Activated CD4-positive, alpha-beta T cell treated with anti-CD3 and anti-CD28 coated beads, Interleukin-10, Interleukin-2, amounts not matched to agents 100 ng/mL and 50 ng/mL, durations not matched to agents 16 hours and 8 hours (primary cell): Measurements from ENCODE around the gene PARD3B.

Source experiments
- DNase-seq: peaks from one replicate; pipeline ENCODE4 v3.0.0-alpha.2; 2020

The PARD3B gene

DNA sequence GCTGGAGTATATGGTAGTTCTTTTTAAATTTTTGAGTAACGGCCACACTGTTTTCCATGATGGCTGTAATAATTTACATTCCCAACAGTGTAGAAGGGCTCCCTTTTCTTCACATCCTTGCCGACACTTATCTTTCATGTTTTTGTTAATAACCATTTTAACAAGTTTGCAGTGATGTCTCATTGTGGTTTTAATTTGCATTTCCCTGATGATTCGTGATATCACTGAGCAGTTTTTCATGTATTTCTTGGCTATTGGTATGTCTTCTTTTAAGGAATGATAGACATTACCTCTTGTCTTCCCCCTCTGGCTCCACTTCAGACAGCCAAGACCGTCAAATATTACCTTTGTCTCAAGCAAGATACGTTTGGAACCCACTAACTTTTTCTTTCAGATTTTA lies 765.9 kb downstream of the PARD3B start:
- no peak for DNase-seq

DNA sequence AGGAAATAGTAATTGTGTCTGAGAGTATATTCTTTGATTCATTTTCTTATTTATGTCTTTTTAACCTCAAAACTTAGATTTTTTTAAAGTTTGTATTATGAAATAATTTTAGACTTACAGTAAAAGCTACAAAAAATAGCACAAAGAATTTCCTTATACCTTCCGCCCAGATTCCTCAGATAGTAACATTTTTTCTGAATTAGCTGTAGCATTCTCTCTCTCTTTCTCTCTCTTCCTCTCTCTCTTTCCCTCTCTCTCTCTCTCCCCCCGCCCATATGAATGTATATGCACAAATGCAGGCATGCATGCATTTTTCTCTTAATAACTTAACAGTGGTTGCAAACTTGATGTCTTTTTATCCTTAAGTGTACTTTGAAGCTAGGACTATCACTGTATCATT lies 776.0 kb downstream of the PARD3B start:
- DNase-seq = no peak

DNA sequence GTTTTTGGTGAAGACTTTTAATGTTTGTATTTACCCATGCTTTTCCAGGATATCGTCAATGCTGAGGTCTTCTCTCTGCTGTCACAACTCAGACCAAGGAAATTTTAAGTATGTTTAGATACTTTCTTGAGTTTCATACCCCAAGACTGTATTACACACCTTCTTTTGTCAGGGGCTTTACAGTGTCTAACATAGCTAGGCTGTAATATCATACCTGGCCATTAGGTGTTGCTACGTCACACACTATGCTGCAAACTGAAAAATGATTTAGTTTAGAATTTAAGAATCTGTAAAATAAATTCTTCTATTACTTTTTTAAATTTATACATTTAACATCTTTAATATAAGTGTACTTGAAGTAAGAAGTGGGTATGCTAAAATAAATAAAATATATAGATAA lies 778.7 kb downstream of the PARD3B start:
- DNase-seq = peak; percentile 1

DNA sequence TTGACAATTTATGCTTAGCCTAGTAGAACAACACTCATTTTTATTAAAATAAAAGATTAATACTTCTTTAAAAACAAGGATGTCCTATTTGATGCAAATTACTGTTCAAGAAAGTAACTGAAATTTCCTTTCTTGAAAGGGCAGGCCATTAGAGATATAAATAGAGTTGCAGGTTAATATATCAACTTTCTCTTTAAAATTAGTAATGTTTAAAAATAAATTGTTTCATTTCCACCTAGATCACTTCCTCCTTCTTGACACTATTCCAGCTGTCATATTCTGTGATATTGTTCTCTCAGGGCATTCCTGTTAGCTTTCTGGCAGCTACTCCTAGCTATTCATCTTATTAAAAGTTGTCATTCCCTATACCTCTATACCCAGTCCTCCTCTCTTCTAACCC lies 779.1 kb downstream of the PARD3B start:
- no peak for DNase-seq

DNA sequence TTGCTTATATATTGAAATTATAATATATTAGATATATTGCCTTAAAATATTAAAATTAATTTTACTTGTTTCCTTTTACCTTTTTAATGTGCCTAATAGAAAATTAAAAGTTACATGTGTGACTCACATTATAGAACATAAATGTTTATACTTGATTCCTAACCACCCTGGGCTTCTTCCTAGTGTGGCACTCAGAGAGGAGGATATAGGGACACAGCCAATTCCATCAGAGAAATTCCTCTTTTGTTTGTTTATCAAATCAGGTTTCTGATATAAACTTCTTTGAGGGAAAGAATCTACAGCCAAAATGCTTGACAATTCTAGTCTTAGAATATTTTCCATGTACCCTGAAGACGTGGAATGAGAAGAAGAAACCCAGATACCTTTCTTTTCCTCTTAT lies 788.1 kb downstream of the PARD3B start:
- no peak for DNase-seq

DNA sequence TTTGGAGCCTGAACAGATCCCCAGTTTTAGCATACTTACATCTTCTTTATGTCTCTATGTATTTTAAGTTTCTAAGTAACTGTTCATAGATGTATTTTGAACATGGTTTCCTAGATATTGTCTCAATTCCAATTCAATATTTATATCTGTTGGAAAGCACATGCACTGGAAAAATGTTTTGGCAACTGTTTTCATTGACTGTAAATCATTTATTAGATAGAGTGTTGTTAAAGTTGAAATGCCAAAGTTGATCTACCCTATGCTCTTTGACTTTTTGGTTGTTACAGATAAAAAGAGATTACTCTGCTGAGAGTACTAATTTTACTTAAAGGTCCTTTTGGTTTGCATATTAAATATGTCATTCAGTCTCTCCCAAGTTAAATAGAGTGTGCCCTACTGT lies 792.0 kb downstream of the PARD3B start:
- DNase-seq = no peak

DNA sequence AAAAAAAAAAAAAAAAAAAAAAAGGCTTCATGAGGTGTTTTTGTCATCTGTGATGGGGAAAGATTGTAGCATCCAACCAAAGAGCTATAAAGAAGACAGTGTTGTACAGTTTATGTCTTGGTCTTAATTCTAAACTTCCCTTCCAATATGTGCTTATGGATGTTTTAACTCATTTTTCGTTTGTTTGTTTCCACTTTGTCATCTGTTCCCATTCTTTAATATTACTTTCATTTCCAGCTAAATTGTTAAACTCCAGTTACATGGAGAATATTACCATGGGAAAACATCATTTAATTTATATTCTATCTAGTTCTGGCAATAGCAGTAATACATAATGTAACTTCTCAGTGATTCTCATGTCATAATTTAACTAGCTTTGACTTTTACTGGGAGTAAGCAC lies 792.9 kb downstream of the PARD3B start:
- no peak for DNase-seq

DNA sequence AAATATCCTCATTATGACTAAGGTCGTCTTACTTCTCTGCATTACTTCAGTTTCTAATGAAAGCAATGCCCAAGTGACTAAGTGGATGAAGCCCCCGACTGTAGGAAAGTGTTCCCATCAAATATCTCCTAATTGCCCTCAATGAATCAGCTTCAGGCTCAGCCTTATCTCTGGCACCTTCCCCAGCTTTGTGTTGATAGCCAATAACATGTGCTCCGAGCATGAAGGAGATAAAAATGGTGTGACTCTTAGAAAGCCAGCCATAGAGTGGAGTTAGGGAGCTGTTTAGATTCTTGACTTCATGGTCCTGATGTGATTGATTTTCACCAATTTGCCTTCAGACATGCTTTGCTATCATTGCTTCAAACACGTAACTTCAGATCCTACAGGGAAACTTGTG lies 797.8 kb downstream of the PARD3B start:
- no peak for DNase-seq

DNA sequence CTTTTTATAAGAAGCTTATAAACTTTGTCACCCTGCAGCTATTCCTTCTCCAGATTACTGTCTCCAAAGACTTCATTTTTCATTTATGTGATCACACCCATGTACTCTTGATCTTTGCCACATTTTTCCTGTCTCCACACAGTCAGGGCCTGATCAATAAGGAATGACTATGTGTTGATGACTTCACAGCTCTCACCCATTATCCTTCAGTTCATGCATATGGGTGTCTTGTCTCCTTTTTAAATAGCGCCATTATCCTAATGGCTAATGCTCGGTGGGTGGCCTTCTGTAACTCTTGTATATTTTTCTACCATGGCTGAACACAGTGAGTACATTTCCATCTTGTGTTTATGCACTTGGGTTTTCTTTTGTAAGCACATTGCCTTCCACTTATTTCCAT lies 801.4 kb downstream of the PARD3B start:
- no peak for DNase-seq

DNA sequence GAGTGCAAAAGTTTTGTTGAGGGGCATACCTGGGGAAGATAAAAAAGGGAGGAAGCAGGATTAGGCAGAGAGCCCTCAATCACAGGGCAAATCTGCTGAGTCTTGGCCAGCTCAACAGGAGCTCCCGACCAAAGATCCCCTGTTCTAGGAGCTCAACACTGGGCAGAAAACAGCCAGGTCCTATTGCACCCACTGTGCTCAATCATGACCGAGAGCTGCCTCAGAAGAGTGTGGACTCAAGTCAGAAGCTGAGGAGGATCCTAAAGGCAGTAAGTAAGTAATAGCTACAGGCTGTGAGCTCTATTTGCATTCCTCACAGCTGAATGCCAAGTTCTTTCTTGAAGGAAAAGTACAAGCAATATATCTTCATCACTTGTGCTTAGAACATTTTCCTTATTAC lies 802.6 kb downstream of the PARD3B start:
- DNase-seq = no peak

DNA sequence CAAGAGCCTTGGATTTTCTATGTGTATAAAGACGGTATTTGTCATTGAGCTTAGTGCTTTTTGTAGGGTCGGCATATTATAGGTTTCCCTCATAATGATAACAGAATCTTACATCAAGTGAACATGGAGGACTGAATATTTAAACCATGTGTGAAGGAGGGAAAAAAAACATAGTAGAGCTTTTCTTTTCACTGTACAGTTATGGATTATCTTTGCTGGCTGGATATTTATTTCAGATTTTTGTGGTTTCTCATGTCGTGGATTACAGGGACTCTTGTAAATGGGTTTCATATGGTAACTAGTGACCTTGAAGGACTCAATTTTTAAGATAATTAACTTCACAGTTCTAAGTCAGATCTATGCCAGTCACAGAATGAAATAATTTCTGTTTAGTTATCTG lies 806.8 kb downstream of the PARD3B start:
- DNase-seq = no peak

DNA sequence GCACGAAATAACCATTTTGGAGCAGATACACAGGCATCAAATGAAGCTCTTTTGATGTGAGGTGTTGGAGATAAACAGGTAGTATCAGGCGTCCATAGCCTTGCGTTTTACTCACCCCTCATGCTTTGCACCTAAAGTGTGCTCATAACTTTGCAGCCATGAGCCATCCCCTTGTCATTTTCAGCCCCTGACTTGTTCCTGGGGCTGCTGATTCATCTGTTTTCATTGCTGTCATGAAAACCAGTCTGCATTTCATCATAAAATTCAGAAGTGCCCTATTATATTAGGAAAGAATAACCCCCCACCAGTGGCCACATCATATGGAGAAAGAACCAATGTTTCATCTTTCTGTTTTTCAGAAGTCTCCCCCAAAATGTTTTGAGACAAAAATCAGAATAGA lies 807.3 kb downstream of the PARD3B start:
- no peak for DNase-seq

DNA sequence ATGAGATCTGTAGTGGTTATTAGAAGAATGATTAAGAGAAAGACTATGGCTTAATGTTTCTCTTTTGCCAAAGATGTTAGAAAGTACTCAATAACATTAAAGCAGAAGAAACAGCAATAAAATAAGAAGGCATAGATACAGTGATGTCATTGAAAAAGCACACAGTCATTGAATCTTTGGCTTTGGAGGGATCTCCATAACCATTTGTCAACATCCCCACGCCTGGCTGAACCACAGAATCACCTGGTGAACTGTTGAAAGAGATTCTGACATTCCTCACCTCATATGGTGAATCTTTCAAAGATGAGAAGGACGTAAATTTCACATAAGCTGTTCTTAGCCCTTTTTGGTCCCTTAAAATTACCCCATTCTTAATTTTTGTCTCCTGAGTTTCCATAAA lies 812.5 kb downstream of the PARD3B start:
- DNase-seq = no peak

DNA sequence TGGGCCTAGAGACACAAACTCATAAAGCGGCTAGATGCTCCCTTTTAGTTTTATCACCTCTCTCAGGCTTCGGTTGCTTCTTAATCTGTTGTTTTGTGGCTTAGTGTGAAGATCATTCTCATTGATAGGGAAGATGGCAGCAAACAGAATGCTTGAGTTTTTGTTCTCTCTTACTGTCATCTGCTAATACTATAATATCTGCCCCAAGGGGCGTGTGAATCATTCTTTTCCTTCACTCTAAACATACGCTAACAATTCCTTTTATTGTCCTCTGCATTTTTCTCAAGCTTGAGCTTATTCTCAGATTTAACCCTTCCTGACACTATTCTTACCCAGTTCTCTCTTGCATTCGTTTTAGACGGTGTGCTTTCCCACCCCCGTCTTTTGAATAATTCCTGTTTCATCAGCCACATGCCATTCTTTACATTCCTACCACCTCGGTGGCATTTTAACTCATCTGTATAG lies 813.1 kb downstream of the PARD3B start:
- DNase-seq = no peak

DNA sequence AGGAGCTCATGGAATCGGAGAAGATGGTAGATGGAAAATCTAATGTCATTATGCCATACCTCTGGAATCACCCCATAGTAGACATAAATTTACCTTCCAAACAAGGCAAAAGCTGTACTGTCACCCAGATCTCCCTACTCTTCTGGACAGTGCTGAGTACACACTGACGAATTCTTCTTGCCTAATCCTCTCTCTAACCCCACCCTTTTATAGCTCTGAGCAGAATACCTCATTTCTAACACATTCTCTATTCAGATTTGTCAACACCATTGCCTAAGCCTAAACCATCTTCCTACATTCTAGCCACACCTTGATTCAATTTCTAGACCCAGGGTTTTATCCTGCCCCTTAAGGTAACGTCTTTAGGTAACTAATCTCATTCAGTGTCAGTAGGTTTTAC lies 816.0 kb downstream of the PARD3B start:
- DNase-seq = no peak

DNA sequence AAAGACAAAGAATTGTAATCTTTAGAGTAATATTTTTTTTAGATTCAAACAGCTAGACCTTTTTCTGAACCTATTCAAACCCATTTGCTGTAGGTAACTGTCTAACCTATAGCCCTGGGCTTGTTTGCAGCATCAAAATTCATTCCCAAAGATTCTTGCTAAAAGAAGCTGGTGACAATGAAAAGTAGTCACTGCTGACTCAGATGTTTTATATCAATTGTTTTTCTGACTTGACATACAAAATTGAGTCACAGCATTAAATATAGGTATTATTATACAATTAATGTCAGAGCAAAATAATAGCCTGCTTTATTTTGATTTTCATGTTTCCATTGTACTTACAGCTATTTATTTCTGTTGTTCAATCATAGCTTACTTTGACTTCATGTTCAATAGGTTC lies 816.7 kb downstream of the PARD3B start:
- no peak for DNase-seq

DNA sequence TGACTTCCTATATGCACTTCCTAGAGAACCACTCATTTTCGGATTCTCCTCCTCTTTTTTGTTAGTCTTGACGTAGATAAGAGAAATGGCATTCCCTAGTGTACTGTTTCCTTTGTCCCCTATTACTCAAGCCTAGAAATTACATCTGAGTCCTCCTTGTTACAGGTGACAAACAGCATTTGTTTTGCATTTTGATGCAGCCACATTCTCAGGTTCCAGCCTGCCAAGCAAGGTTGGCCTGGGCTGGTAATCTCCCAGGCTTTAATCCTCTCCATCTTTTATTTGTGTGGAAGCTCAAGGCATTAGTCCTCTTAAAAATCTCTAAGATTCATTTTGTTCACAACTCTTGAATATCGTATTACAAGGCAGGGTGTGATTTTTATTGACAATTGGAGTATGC lies 819.0 kb downstream of the PARD3B start:
- DNase-seq = no peak

DNA sequence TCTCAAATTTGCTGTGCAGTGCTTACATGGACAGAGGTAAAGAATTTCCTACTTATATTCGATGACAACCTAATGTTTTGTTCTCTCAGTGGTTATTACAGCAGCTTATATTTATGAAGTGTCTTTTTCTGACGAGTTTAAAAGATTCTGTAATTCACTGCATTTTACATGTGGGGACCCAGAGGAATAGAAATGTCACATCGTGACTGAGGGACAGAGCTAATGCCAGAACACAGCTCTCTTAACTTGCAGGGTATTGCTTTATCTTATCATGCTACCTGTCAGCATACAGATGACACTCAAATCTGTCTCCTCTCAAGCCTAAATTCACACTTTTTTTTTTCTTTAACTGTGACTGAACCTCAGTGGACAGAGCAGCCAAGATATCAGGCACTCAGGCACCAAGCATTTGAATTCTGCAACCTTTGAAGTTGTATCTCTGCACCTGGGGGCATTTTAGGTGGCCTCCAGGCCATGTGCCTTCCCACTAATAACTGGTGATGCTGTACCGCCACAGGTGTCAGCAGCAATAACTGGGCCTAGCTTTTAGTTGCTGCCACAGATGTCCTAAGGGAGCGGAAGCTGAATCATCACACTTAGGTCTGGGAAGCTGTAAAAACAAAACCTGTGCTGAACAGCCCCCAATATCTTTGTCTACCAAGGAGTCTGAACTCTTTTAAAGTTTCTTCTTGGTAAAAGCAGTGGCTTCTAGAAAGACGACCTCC lies 821.2 kb downstream of the PARD3B start:
- no peak for DNase-seq

DNA sequence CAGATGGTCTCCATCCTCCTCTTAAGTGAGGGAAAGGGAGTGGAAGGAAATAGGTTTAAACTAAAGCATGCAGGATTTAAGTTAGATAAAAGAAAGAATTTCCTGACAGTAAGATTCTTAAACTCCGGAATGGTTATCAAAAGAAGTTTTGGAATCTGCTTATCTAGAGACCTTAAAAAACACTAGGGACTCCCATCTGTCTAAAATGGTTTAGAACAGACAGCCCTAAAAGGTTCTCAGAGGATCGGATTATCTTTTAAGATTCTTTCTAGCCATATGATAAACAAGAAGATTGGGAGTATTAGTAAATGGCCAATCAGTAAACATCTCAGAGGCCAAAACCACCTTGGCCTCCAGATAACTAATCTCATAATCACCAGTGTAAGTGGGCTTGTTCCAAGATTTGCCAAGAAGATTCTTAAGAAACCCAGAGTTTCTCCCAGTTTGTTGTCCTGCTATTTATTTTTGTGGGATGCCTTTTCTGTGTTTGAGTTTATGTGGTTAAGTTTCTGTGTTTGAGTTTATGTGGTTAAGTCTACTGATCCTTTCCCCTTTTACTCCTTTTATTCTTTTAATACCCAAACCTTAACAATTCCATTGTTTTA lies 822.2 kb downstream of the PARD3B start:
- DNase-seq = no peak

DNA sequence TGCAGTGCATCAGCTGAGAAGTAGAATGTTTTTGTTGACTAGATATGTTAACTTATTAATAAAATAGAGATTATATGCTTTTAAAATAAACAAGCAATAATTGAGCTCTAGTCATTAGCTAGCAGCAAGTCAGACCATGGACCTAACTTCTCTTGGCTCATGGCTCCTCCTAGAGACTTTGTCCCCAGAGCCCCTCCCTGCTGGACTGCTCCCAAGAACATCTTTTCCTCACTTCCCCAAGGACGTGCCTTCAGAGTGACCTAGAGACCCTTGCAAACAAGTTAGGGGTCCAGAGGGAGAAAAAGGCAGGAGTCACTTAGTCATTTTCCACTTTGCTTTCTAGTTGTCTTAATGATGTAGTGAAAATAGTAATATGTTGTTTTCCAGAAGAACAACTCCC lies 824.5 kb downstream of the PARD3B start:
- DNase-seq = no peak

DNA sequence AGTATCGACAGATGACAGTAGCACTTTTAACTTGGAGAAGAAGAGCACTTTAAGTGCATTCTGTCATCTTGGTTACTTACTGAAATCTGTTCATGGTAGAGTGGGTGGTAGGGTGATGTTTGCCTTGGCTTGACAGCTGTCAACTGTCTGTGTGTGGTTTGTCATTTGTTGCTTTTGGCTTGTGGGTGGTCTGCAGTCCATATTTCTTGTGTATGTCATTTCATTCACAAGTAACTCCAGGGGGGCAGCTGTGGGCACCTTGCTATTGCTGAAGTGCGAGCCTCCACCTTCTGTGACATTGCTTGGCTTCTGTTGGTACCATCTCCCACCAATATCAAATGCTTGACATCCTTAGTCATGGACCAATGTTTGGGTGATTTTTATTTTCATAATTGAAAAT lies 825.5 kb downstream of the PARD3B start:
- no peak for DNase-seq

DNA sequence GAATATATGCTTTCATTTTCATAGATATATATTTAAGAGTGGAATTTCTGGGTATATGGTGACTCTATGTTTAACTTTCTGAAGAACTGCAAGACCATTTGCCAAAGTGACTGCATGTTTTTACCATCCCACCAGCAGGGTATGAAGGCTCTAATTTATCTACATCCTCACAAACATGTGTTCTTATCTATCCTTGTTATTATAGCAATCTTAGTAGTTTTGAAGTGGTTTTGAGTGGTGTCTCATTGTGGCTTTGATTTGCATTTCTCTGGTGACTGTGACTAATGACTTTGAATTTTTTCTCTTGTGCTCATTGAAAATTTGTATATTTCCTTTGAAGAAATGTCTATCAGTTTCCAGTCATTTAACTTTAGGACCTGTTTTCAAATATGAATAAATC lies 826.9 kb downstream of the PARD3B start:
- no peak for DNase-seq

DNA sequence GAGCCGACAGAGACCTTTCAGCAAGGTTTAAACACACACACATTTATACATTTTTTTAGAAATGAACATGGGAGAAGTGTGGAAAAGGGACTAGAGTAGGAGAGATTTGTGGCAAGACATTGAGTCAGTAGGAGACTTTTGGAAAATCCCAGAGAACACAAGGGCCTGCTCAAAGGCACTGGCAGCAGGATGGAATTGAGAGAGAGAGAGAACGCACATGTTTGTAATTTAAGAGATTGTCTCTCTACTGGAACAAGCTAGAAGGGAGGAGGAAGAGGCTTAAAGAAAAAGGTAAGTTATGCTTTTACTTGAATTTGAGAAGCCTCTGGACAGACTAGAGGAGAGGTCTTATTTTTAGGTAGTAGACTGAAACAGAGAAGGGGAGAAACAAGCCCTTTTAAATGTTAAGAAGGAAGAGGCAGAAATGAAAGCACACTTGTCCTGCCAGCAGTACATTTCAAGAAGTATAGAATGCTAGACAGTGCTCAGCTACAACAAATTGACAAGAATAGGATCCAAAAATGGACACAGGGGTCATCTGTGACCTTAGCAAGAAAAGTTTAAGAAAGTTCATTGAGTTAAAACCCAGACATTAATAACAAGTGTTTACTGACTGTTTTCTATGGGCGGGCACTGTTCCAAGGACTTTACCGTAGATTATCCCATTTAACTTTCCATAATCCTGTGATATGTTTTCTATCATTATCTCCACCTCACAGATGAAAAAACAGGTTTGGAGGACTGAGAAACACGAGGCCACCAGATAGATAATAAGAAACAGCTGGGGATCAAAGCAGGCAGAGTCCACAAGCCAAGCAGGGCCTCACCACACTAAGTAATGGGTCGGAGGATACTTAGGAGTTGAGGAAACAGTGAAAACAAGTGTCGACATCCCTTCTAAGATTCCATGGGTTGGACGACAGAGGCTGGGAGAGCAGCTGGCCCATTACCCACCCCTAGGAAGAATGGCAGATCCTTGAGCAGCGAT lies 830.5 kb downstream of the PARD3B start:
- no peak for DNase-seq

DNA sequence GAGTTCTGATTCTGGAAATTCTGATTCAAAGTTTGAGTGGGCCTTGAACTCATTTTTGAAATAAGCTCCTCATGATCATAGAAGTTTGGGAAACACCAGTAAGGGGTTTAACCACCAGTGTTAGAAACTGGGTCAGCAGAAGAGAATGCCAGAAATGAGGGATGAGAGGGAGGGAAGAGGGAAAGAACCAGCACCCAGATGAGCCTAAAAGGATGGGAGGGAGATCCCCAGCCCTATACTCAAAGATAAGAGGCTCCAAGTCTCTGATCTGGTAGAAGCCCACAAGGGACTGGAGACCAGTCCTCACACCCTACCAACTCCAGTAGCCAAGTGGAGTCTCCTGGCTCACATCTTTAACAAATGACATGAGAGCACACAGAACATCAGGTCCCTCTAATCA lies 832.0 kb downstream of the PARD3B start:
- DNase-seq = no peak
